Measurements from ENCODE around the gene HAS3.
A peak's percentile ranks its signal among the peaks of the same experiment; 100 is the strongest.
"Not testable (repeated sequence)": the region's sequence is repeated elsewhere in the genome, so short reads cannot be mapped to it uniquely, and the experiment has no call there.

HAS3 gene

GRCh38 chr16:69116906-69117305, 11.5 kb downstream of the HAS3 start:
- no peak for DNase-seq (ENCODE audit: low spot score)

GRCh38 chr16:69118468-69118867, 13.0 kb downstream of the HAS3 start:
- DNase-seq (ENCODE audit: low spot score) = no peak

GRCh38 chr16:69118994-69119393, 13.5 kb downstream of the HAS3 start:
- DNase-seq (ENCODE audit: low spot score) = no peak

GRCh38 chr16:69119536-69119935, 14.1 kb downstream of the HAS3 start:
- DNase-seq (ENCODE audit: low spot score) = no peak

GRCh38 chr16:69120096-69120664, 14.7 kb downstream of the HAS3 start:
- no peak for DNase-seq (ENCODE audit: low spot score)

- peak; percentile 75 for DNase-seq (ENCODE audit: low spot score)
Measured at GRCh38 chr16:69123910-69124309, 18.5 kb downstream of the HAS3 start.

- DNase-seq (ENCODE audit: low spot score) = not testable (repeated sequence)
Measured at GRCh38 chr16:69124406-69124805, 19.0 kb downstream of the HAS3 start.

- not testable (repeated sequence) for DNase-seq (ENCODE audit: low spot score)
Measured at GRCh38 chr16:69124961-69125360, 19.5 kb downstream of the HAS3 start.

- no peak for DNase-seq (ENCODE audit: low spot score)
Measured at GRCh38 chr16:69126221-69126620, 20.8 kb downstream of the HAS3 start.

GRCh38 chr16:69126801-69127200, 21.3 kb downstream of the HAS3 start:
- not testable (repeated sequence) for DNase-seq (ENCODE audit: low spot score)

- no peak for DNase-seq (ENCODE audit: low spot score)
Measured at GRCh38 chr16:69127966-69128510, 22.6 kb downstream of the HAS3 start.

- DNase-seq (ENCODE audit: low spot score) = no peak
Measured at GRCh38 chr16:69130461-69130860, 25.0 kb downstream of the HAS3 start.

GRCh38 chr16:69131167-69131838, 25.9 kb downstream of the HAS3 start:
- DNase-seq (ENCODE audit: low spot score) = no peak

GRCh38 chr16:69131839-69132423, 26.5 kb downstream of the HAS3 start:
- DNase-seq (ENCODE audit: low spot score) = peak; percentile 51

- DNase-seq (ENCODE audit: low spot score) = peak; percentile 78
Measured at GRCh38 chr16:69132424-69133252, 27.2 kb downstream of the HAS3 start, which contains the start of the genes CHTF8 and UTP4. TSS of gene CHTF8 (minus strand) at chr16:69132588. CDS start at chr16:69121458, 11,130 bp downstream. TSS of gene UTP4 (plus strand) at chr16:69132649. CDS start at chr16:69133460, 811 bp downstream.

- DNase-seq (ENCODE audit: low spot score) = no peak
Measured at GRCh38 chr16:69133373-69133954, 28.0 kb downstream of the HAS3 start.

GRCh38 chr16:69138608-69139007, 33.2 kb downstream of the HAS3 start:
- DNase-seq (ENCODE audit: low spot score) = no peak

- DNase-seq (ENCODE audit: low spot score) = not testable (repeated sequence)
Measured at GRCh38 chr16:69139464-69139863, 34.0 kb downstream of the HAS3 start.

- DNase-seq (ENCODE audit: low spot score) = no peak
Measured at GRCh38 chr16:69141014-69141413, 35.6 kb downstream of the HAS3 start.

- no peak for DNase-seq (ENCODE audit: low spot score)
Measured at GRCh38 chr16:69141936-69142335, 36.5 kb downstream of the HAS3 start.

- DNase-seq (ENCODE audit: low spot score) = no peak
Measured at GRCh38 chr16:69143116-69143515, 37.7 kb downstream of the HAS3 start.

GRCh38 chr16:69145658-69146057, 40.2 kb downstream of the HAS3 start:
- no peak for DNase-seq (ENCODE audit: low spot score)
